GM19023 (cell line): ENCODE data around the gene HOXB2.
"Not testable (repeated sequence)": the region's sequence is repeated elsewhere in the genome, so short reads cannot be mapped to it uniquely, and the experiment has no call there.

ENCODE experiments used
- ATAC-seq: cut with Tn5 transposase; IDR thresholded peaks from one replicate; pipeline ENCODE4 v1.9.1; 2021; ENCODE audit warnings: mild to moderate bottlenecking, moderate library complexity; ENCODE audit not compliant: unreplicated experiment

HOXB2 gene

DNA sequence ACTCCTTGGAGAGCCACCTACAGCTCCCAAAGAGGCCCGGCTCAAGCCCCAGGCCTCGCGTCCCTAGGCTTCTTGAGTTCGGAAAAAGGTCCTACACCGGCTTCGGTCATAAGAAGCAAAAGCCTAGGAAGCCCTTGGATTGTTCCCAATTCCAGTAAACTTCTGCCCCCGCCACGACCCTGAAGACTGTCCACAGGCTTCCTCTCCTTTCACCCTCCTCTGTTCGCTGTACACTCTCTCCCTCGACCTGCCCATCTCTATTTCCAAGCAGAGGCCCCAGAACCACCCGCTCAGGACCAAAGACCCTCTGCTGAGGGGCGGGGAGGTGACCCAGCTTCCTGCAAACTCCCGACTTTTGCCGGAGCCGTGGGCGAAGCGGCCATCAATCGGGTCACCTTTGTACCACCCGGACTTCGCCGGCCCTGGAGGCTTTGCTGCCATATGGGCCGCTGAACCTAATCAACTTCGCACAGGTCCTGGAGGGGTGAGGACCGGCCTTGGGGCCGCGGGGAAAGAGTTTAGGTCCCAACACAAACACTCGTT is 2.7 kb downstream of the HOXB2 start:
- ATAC-seq = no peak

DNA sequence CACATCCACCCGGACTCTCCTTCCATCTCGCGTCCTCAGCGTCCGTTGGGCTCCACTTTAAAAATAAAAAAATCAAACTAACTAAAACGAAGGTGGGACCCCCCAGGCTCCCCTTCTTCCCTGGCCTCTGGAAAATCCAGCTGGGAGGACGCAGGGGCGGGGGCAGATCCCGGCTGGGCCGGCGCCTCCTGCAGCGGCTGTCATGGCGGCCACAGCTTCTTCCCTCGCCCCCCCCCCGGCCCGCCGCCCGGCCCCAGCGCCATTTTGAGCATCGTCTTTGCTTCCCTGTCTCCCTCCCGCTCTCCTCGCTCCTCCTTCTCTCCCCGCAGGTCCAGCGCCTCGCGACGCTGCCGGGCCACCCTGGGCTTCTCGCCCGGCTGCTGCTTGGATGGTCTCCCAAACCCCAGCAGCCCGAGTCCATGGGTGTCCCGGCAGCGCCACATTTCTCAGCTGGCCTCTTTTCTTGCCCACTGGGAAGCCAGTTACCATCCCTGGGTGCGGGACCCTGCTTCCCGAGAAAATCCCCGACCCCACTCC is 3.3 kb downstream of the HOXB2 start:
- ATAC-seq = no peak

DNA sequence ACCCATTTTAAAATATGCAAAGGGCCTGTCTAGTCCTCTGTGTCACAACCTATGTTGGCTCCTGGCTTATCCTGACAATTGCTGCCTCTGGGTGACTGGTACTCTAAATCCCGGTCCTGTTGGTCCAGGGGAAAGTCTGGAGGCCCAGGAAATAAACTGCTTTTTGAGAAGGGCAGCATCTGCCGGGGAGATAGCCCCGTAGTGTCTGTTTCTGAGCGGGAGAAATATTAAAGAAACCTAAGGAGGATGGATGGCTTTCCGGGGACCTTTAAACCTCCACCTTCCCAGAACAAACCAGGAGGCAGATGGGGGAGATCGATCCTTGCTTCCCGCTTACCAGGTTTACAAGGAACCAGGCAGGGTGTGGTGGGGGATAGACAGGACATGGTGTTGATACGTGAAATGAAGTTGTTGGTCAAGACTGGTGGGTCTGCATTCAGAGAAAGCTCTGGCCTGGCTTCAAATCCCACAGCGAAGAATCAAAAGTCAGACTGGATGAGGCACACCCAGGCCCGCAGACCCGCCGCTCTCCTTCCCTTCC is 3.8 kb downstream of the HOXB2 start:
- no peak for ATAC-seq

DNA sequence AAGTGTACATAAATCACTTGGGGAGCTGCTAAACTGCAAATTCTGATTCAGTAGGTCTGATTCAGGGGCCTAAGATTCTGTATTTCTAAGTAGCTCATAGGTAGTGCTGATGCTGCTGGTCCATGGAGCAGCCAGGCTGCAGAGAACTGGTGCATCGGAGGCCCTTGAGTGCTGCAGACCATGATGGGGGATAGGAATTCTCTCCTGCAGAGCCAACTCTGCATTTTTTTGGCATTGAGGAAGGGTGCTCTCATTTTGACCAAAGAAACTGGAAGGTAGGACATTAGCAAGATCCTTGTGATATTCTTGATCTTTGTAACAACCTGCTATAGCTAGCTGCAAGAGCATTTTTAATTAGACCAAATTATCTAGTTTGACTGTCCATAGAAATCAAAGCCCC is 4.7 kb downstream of the HOXB2 start:
- ATAC-seq = no peak

DNA sequence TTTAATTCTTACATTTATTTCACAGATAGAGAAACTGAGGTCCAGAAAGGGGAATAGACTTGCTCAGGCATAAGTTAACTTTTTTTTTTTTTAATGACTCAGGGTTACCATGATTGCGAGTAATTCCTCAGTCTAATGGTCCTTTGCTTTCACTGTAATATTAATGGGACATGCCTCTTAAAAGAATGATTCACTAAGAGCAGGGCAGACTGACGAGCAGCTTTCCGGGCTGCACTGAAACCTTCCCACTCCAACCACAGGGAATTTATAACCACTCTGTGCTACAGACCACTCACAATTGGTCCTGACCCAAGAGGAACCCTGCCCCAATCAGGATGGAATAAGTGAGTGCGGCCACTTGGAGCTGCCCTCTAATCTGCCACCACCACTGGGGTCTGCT is 5.7 kb downstream of the HOXB2 start:
- no peak for ATAC-seq

DNA sequence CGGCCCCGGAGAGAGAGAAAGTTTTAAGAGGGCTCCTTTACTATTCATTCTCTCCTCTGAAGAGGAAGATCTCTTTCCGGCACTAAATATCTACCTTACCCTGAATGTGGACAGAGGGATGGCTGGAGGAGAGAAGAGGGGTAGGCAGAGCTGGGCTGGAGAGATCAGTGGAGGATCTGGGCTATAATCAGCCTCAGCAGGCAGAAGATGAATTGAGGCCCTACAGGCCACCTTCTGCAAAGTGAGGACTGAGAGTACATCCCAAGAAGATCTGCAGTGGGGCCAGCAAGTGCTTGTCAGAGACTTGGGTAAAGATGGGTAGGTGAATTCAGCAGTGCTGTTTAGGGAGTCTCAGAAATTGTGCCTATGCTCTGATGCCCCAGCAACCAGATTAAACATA is 7.6 kb downstream of the HOXB2 start:
- ATAC-seq = no peak

DNA sequence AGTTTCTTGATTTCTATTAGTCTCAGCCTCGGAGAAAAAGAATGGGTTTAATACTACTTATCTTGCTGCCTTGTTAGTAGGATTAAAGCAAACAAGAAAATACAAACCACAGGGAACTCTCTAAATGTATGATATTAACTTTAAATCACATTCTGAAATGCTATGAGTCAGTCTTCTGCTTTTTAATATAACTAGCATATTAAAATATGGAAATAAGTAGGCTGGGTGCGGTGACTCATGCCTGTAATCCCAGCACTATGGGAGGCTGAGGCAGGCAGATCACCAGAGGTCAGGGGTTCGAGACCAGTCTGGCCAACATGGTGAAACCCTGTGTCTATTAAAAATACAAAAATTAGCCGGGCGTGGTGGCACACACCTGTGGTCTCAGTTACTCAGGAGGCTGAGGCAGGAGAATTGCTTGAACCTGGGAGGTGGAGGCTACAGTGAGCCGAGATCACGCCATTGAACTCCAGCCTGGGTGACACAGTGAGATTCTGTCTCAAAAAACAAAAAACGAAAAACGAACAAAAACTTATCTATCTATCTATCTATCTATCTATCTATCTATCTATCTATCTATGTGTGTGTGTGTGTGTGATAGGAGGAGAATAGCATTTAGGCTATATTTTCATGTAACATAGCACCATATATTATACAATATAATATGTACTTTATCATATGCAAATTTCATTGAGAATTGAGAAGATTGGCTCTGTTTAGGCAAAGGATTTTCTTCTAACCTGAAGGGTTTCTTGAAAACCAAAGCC is 8.9 kb downstream of the HOXB2 start:
- not testable (repeated sequence) for ATAC-seq

DNA sequence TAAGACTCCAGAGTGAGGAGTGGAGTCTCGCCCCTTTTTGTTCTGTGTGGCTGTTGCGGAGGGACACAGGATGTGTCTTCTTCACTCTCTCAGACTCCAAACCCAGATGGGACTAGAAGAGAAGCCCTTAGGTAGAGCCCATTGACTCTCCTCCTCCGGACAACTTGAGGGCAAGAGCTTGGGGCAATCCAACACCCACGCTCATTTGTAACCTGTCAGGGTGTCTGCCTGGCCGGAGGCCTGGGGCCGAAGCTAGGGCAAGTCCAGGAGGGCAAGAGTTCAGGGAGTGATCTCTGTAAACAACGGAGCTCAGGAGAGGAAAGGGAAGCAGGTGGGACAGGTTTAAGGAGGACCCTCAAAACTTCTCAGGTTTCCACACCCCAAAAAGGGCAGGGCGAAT is 12.6 kb downstream of the HOXB2 start:
- no peak for ATAC-seq

DNA sequence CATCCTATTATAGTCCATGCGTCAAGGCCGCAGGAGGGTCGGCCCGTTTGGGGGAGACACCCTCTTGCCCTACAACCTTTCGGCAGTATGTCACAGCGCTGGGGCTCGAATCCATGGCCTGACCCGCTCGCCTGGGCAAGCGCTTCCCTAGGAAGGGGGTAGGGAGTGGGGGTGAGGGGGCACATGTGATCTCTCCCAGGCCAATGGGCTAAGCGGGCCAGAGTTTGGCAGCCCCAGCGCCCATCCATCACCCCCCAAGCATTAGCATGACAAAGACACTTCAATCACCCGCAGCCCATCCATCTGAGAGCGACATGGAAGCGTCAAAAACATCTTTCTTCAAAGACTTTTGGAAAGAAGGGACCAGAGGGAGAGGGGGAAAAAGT is 14.0 kb downstream of the HOXB2 start, which contains the start of gene HOXB1:
Gene HOXB1, minus strand, starts transcription at position 125 of the 386 bp plus-strand sequence. Its CDS starts 107 bp downstream, at position 18.
- ATAC-seq = no peak

DNA sequence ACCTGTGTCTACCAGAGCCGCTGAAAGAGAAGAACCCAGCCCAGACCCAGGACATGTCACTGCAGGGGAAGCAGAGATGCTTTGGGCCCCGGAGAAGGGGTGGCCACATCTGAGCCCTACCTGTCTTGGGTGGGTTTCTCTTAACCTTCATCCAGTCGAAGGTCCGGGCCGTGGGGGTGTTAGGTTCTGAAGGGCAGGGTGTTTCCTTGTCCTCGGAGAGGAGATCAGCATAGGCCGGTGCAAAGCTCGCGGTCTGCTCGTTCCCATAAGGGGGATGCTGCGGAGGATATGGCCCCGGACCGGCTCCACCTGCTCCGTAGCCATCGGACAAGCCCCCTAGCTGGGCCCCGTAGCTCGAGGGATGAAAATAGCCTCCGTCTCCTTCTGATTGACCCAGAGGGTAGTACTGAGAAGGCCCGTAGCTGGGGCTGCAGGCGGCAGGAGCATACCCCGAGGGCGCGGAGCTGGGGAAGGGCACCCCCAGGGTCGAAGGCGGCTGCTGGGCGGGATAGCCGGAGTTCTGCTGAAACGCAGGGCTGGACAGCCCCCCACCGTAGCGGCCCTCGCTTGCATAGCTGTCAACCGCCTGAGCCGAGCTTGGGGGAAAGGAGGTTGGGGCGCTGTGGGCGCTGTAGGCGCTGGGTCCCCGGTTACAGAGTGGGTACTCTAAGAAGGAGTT is 14.6 kb downstream of the HOXB2 start:
- ATAC-seq = no peak

DNA sequence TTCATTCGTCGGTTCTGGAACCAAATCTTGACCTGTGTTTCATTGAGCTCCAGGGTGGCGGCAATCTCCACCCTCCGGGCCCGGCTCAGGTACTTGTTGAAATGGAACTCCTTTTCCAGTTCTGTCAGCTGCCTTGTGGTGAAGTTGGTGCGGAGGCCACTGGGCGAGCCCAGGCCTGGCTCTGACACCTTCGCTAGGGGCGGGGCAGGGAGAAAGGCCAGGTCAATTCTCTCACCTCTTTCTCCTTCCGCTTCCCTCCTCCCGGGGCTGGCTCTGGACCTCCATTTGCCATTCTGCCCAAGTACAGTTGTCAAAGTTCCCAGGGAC is 15.3 kb downstream of the HOXB2 start:
- ATAC-seq = no peak

DNA sequence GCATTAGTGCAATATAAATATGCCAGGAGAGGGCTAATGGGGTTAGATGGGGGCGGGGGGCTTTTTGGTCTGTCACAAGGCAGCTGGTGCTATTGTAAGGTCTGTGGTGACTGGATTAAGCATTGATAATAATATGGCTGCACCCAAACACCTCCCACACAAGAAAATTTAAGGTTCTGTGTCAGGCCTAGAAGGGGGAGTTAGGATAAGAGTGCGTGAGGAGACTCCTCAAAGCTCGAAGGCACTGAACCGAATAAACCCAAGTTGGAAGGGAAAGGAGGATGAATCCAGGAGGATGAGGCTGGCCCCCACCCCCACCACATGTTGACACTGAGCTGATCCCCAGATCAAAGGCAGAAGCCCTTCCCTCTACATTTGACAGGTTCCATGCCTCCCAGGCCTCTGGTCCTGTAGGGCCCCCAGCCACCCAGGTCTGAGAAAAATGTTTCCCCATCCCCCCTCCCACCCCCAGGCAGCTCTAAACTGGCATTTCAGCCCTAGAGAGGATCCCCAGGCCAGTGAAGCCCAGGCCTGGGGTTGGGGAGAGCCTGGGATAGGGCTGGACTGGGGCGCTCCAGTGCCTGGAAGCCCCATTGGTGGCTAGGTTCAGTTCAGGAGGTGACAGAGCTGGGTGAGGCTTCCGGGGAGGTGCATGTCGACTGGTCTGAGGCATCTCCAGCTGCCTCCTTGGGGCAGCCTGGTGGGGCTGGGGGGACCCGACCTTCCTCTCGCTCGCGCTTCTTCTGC is 15.8 kb downstream of the HOXB2 start:
- ATAC-seq = no peak

DNA sequence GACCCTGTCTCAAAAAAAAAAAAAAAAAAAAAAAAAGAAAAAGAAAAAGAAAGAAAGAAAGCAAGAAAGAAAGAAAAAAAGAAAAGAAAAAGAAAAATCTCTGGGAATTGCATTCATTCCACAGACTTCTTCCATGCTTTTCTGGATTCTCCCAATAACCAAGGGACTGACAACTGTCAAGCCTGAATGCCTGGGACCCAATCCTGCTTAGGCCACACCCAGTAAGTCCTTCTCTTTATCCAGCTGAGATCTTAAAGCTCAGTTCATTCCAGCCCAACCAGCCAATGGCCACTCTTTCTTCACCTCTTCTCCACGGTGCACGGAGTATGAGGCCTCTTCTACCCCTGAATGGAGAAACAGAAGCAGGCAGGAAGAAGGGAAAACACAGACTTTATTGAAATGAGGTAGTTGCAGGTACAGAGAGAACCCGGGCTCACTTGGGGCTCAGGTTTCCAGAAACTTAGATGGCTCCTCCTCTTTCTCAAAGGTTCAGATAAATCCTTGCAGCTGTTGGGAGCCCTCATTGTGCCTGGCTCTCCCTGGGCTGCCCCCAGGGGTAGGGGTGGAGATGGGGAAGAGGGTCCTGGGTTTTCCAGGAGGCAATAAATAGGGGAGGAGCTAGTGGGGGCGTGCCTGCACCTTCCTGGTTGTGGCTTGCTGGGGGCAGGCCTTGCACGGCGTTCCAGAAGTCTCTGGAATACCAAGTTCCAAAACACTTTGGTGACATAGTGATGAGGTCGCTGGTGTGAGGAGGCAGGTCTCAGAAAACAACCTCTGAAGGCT is 16.6 kb downstream of the HOXB2 start:
- no peak for ATAC-seq

DNA sequence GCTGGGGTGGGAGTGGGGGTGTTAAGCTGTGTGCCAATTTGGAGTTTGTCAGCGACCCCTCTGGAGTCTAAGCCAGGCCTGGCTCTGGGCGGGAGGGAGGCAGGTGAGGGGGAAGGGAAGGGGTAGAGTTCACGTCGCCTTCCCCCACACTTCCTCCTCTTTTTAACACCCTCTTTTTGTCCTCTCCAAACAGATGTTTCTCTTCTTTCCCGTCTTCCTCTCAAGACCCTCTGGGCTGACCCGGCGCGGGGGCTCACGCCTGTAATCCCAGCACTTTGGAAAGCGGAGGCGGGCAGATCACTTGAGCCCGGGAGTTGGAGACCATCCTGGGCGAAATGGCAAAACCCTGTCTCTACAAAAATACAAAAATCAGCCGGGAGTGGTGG is 17.4 kb downstream of the HOXB2 start:
- no peak for ATAC-seq

DNA sequence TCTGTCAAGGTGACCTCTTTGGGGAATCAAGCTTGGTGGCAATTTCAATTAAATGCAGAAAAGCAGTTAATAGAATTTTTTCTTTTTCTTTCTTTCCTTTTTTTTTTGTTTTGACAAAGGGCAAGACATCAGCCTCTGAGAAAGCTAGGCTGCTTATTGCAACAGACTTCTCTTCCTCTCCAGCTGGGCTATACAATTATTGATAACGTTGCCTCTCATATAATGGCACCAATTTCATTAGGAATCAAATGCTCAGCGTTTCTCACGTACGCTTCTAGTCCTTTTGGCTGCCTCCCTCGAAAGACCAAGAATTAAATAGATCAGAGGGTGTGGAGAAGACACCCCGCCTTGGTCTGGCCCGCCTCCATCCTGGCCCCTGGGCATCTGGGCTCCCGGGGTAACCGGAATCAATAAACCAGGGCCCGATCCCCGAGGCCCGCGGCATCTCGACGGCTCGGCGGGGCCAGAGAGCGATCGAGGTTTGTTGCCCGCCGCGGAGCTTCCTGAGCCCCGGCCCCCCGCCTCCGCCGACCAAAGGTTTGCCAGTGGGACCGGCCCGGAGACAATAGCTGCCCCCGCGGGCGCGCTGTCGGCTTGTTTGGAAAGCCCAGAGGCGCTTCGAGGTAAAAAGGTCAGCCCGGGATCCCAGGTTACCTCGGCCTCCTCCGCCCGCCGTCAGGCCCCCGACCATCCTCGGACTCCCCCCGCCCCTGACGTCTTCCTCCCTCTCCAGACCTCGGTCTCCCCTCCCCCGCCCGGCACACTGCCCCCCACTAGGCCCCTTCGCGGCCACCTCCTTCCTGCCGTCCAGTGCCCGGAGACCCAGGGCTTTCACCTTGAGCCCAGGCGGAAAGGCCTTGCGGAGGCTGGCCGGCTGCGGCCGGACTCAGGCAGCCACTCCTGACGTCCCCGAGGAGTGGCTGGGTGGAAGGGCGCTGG is 18.0 kb downstream of the HOXB2 start:
- ATAC-seq = no peak

DNA sequence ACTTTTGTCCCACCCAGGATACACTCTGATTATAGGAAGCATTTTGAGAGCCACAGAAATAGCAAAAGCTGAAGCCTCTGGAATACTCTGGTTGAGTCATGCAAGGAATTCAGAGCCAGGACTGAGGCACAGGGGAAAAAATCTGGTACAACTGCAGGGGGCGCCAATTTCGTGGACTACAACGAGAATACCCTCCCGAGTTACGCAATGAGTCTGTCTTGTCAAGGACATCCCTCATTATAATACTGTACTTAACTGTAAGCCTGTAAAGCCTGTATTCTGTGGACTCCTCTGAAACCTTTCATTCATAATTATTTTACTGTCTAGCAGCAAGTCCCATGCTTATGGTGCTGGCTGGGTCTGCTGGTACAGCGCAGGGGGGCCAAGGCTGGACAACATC is 21.9 kb downstream of the HOXB2 start:
- ATAC-seq = no peak

DNA sequence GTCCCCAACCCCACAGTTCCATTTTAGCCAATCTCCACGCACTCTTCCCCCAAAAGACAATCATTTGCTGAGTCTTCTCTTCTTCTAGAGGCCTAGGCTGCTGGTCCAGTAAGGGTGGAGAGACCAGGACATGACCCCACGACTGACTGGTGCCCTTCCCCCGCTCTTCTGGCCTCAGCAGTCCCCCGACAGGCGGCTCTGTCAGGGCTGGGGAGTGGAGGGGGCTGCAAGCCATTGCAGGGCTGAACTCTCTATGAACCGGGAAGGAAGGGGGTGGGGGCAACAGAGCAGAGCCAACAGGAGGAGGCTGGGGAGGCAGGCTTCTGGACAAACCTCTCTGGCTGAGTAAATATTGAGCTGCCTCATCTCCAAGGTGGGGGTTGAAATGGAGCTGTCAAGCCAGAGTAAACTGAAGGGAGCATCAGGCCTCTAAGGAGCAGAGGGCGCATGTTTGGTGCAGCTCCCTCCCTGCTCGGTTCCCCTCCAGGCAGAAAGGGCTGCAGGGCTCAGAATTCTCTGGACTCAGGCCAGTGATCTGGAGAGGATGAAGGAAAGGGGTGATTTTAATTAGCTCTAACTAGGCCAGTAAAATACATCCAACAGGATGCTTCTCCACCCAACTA is 22.8 kb downstream of the HOXB2 start:
- ATAC-seq = no peak

DNA sequence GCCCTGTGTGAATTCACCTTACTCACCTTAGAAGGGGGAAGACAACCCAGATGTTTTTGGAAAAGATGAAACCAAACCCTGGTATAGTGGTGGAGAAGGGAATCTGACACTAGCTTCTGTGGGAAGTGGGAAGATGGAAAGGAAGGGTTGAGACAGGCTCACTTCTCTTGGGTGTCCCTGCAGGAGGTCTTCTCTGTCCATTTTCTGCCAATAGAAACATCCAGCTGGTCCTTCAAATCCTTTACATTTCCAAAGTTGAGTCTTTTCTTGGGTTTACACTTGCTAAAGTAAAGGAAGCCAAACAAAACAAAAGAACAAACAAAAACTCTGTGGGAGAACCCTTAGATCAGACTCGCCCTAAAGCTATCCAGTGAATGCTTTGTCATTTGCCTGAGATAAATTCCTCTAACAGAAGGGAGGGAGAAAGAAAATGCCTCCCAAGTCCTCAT is 24.3 kb downstream of the HOXB2 start:
- ATAC-seq = no peak

DNA sequence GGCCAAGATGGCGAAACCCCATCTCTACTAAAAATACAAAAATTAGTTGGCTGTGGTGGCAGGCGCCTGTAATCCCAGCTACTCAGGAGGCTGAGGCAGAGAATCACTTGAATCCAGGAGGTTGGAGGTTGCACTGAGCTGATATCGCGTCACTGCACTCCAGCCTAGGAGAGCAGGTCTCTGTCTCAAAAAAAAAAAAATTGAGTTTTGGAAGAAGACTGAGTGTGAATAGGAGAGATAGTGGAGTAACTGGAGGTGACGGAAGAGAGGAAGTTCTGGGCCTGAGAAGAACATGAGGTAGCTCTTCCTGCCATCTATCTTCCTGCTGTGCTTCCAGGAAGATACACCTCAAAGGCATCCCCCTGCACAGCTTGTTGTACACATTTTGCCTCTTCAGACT is 25.5 kb downstream of the HOXB2 start:
- no peak for ATAC-seq
